ENCODE measurements around the gene PKP1.

- TF ChIP-seq EZH2phosphoT487 (conservative IDR thresholded peaks at IDR 0.05; ENCODE audit: low read length) (no peak), CTCF (IDR thresholded peaks at IDR 0.05; ENCODE audit: insufficient read depth, low read length, poor library complexity, severe bottlenecking) (no peak)
These were observed 81.9 kb downstream of the PKP1 start for GRCh38 chr1:201365251-201365650.
